HepG2 (cell line): ENCODE results near the gene PRKCB. TPM values are rescaled to one million over a fixed set of nuclear protein-coding genes. Genes with fewer than 3 reads are reported as not detected.

Experiments used
- ATAC-seq: fragments of 200-7000 bp; cut with Tn5 transposase; 3 replicates; pipeline ENCODE4 v1.9.1; 2020; ENCODE audit warnings: mild to moderate bottlenecking, moderate library complexity
- BruUV-seq: library from RNA; stranded (reverse); fragments of 400-500 nt; replicated peaks from 2 replicates; lab custom pipeline; 2021; lab: Mats Ljungman, UMichigan
- CTCF ChIA-PET: fragments of 300-600 bp; formaldehyde crosslinking; extraction: SDS; loops from one replicate; lab custom pipeline; 2021; ENCODE audit warnings: low total read pairs, inconsistent platforms, low intra/inter-chr PET ratio; lab: Yijun Ruan, JAX
- POLR2A ChIA-PET: fragments of 350-600 bp; sonication (Branson Sonifier 250); formaldehyde crosslinking; loops from one replicate; lab custom pipeline; 2020; ENCODE audit warnings: antibody characterized with exemption, inconsistent platforms; lab: Yijun Ruan, JAX
- DNase-seq: peaks from one replicate; pipeline ENCODE4 v3.0.0-alpha.2; 2015; ENCODE audit warnings: low spot score
- FAIRE-seq: peaks from 3 replicates; lab custom pipeline; 2011; peaks lifted over from hg19 to GRCh38; lab: Jason Lieb, UNC
- H2AFZ ChIP-seq: one replicate; pipeline ENCODE4 v1.6.1; 2011; ENCODE audit warnings: low read length, inconsistent platforms
- H3K27ac ChIP-seq: fragments of 300-600 bp; 3 replicates; pipeline ENCODE4 v1.8.0; 2011; ENCODE audit warnings: mixed run types, mild to moderate bottlenecking, mixed read lengths, low read length, inconsistent platforms; ENCODE audit not compliant: insufficient read depth; ENCODE audit errors: extremely low read length
- H3K27me3 ChIP-seq, 2 experiments: fragments of 200-600 bp in 1 of 2; 2 replicates in 1 of 2; 3 replicates in 1 of 2; pipeline versions ENCODE4 v1.6.0 to v1.8.0; 2011; ENCODE audit warnings: low read length in 2 of 2, mild to moderate bottlenecking in 2 of 2, moderate library complexity in 2 of 2, inconsistent platforms in 1 of 2; ENCODE audit not compliant: insufficient read depth in 2 of 2, control insufficient read depth in 1 of 2
- H3K36me3 ChIP-seq, 2 experiments: fragments of 200-600 bp in 1 of 2; replicated peaks in 1 of 2; 2 replicates in 1 of 2; 3 replicates in 1 of 2; pipeline versions ENCODE4 v1.5.1 to v1.8.0; 2011; ENCODE audit warnings: low read length in 2 of 2, inconsistent platforms in 1 of 2; ENCODE audit not compliant: insufficient read depth in 2 of 2, control insufficient read depth in 1 of 2
- H3K4me1 ChIP-seq: 2 replicates; pipeline ENCODE4 v1.5.1; 2012; ENCODE audit warnings: low read length, inconsistent platforms; ENCODE audit not compliant: insufficient read depth
- H3K4me2 ChIP-seq: 2 replicates; pipeline ENCODE4 v1.6.0; 2011; ENCODE audit warnings: low read depth, low read length, inconsistent platforms
- H3K4me3 ChIP-seq, 3 experiments: fragments of 200-600 bp in 1 of 3; sonication (generic), shearing (Covaris generic) in 1 of 3; replicated peaks in 1 of 3; 2 replicates each; pipeline ENCODE4 v1.5.1; 2011 to 2016; ENCODE audit warnings: low read length in 3 of 3, inconsistent platforms in 2 of 3, low read depth in 2 of 3, mild to moderate bottlenecking in 2 of 3, control low read depth in 1 of 3, mixed read lengths in 1 of 3; ENCODE audit not compliant: insufficient read depth in 1 of 3
- H3K79me2 ChIP-seq: one replicate; pipeline ENCODE4 v1.6.1; 2011; ENCODE audit warnings: low read length, inconsistent platforms; ENCODE audit not compliant: insufficient read depth
- H3K9ac ChIP-seq: 2 replicates; pipeline ENCODE4 v1.6.0; 2011; ENCODE audit warnings: mild to moderate bottlenecking, low read depth, low read length, inconsistent platforms; ENCODE audit not compliant: insufficient read depth
- H3K9me3 ChIP-seq: 2 replicates; pipeline ENCODE4 v1.5.1; 2012; ENCODE audit warnings: mild to moderate bottlenecking, low read length
- H4K20me1 ChIP-seq: 2 replicates; pipeline ENCODE4 v1.6.0; 2011; ENCODE audit warnings: inconsistent platforms, mild to moderate bottlenecking, low read length, moderate library complexity; ENCODE audit not compliant: insufficient read depth
- CREB1 ChIP-seq, 2 experiments: fragments of 450-650 bp in 1 of 2; IDR thresholded peaks; 2 replicates each; pipeline ENCODE4 v1.6.1; 2016 to 2017; ENCODE audit warnings: control low read depth in 1 of 2, mild to moderate bottlenecking in 1 of 2, missing compliant biosample characterization in 1 of 2, missing genetic modification characterization in 1 of 2
- GABPB1 ChIP-seq: IDR thresholded peaks from 2 replicates; pipeline ENCODE4 v1.6.1; 2016; ENCODE audit warnings: mild to moderate bottlenecking, missing genetic modification reagents, moderate library complexity, missing compliant biosample characterization
- IRF1 ChIP-seq: sonication (generic); formaldehyde crosslinking; IDR thresholded peaks from 2 replicates; pipeline ENCODE4 v1.4.0; 2020; ENCODE audit warnings: low read depth, mild to moderate bottlenecking, missing genetic modification reagents
- RFX1 ChIP-seq: fragments of 450-650 bp; IDR thresholded peaks from 2 replicates; pipeline ENCODE4 v1.6.1; 2017
- THAP11 ChIP-seq: IDR thresholded peaks from 2 replicates; pipeline ENCODE4 v1.6.1; 2016; ENCODE audit warnings: missing biosample characterization, missing genetic modification reagents
- ZBTB38 ChIP-seq: sonication (generic); formaldehyde crosslinking; IDR thresholded peaks from 2 replicates; pipeline ENCODE4 v1.5.1; 2020; ENCODE audit warnings: mild to moderate bottlenecking, missing genetic modification reagents
- ZNF512B ChIP-seq: sonication (generic); formaldehyde crosslinking; IDR thresholded peaks from 2 replicates; pipeline ENCODE4 v1.5.1; 2020; ENCODE audit warnings: missing genetic modification reagents, mild to moderate bottlenecking, borderline replicate concordance
- ZNF549 ChIP-seq: sonication (generic); formaldehyde crosslinking; IDR thresholded peaks from 2 replicates; pipeline ENCODE4 v1.5.0; 2020; ENCODE audit warnings: missing genetic modification reagents
- ZNF850 ChIP-seq: sonication (generic); formaldehyde crosslinking; conservative IDR thresholded peaks from 2 replicates; pipeline ENCODE4 v1.9.0; 2021; ENCODE audit warnings: mild to moderate bottlenecking, missing genetic modification reagents
- ZNF891 ChIP-seq: sonication (generic); formaldehyde crosslinking; IDR thresholded peaks from 2 replicates; pipeline ENCODE4 v1.5.0; 2020; ENCODE audit warnings: mild to moderate bottlenecking, missing genetic modification reagents
- WGBS: methylation state at CpG from one replicate; pipeline ENCODE4 v1.1.6; 2017; ENCODE audit warnings: low lambda C conversion rate; 5-methylcytosine and 5-hydroxymethylcytosine counted together
- in situ Hi-C: cut with HindIII; loops from 2 replicates; pipeline ENCODE4 v1.10.0; 2017; ENCODE audit warnings: low pct_unique_long_range_greater_than_20kb; ENCODE audit not compliant: extremely low pct_ligation_motif_present
- intact Hi-C: fragments of 100-400 bp; cut with micrococcal nuclease; formaldehyde crosslinking; loops from one replicate; pipeline ENCODE4 v1.10.0; 2022; ENCODE audit not compliant: unreplicated experiment
- polyA plus RNA-seq, 8 experiments: library from polyadenylated mRNA; depleted of rRNA in 3 of 8; stranded (reverse) in 7 of 8; unstranded in 1 of 8; fragments of >200 nt; fragmentation: Illumina TruSeq in 4 of 8; extraction: Trizol in 4 of 8; gene quantifications; 2 replicates each; pipeline versions ENCODE4 v1.2.1 to v1.2.3, GENCODE V29; 2011 to 2016; ENCODE audit warnings: low read depth in 4 of 8, missing spikeins in 1 of 8, mixed read lengths in 1 of 8; ENCODE audit not compliant: insufficient read depth in 1 of 8
- total RNA-seq, 5 experiments: library from RNA; depleted of rRNA; stranded (reverse); fragments of >200 nt; fragmentation: Illumina TruSeq; extraction: Trizol; gene quantifications; 2 replicates each; pipeline ENCODE4 v1.2.3, GENCODE V29; 2016; ENCODE audit warnings: low read depth in 1 of 5

The PRKCB gene
- total and polyA plus RNA-seq, 2 of the 13 experiments (the other 11 are each of a cell fraction or from before 2014, with no cell fraction given): 0.01 TPM; not detected in 1

- no peak overlapping the region for H3K4me3 ChIP-seq
- no peak overlapping the region for H3K27ac ChIP-seq
- DNase-seq (no peak), FAIRE-seq (no peak), ATAC-seq (no peak)
- H3K27me3 ChIP-seq: peaks cover 0 to 2% of the 10 kb centered on the region in 2 experiments; a peak in 2 of 5 replicates
- no peak overlapping the region for H3K9ac ChIP-seq
- ChIA-PET CTCF (no interaction called here), POLR2A (no interaction called here)
- no peak overlapping the region for H2AFZ ChIP-seq
- BruUV-seq: no TSS peak
- H3K36me3 ChIP-seq: no peaks in the 10 kb centered on the region
- in situ Hi-C loops: no loop called here
- H3K4me2 ChIP-seq: no peak overlapping the region
- H4K20me1 ChIP-seq: no peaks in the 10 kb centered on the region
- H3K9me3 ChIP-seq: no peaks in the 10 kb centered on the region
- 1% methylated on average over 7 of the region's 7 CpGs for WGBS
- peaks cover 5% of the 10 kb centered on the region; the same call in 1 of the 2 replicates for H3K4me1 ChIP-seq
- intact Hi-C loops: no loop called here
- no peaks in the 10 kb centered on the region for H3K79me2 ChIP-seq
- TF ChIP-seq ZNF891: no peak
- no peak for TF ChIP-seq ZNF549 (CRISPR knock-in tag)
- no peak for TF ChIP-seq GABPB1
- no peak for TF ChIP-seq RFX1
- TF ChIP-seq ZBTB38 (CRISPR knock-in tag): no peak
- TF ChIP-seq IRF1 (CRISPR knock-in tag): no peak
- TF ChIP-seq ZNF512B (CRISPR knock-in tag): no peak
- no peak for TF ChIP-seq THAP11 (CRISPR knock-in tag)
- TF ChIP-seq CREB1 (IDR thresholded peaks at IDR 0.05): no peak
- no peak for TF ChIP-seq CREB1 (CRISPR knock-in tag; IDR thresholded peaks at IDR 0.05)
- no peak for TF ChIP-seq ZNF850
These were observed 171.6 kb downstream of the PRKCB start for GRCh38 chr16:24007391-24007790.
